ENCODE results near the gene MAPK8IP2. TPM values are rescaled to one million over a fixed set of nuclear protein-coding genes. Genes with fewer than 3 reads are reported as not detected.

Gene MAPK8IP2
- polyA plus RNA-seq (2012; ENCODE audit: insufficient read depth, insufficient read length, low read depth) = 108 TPM

DNA sequence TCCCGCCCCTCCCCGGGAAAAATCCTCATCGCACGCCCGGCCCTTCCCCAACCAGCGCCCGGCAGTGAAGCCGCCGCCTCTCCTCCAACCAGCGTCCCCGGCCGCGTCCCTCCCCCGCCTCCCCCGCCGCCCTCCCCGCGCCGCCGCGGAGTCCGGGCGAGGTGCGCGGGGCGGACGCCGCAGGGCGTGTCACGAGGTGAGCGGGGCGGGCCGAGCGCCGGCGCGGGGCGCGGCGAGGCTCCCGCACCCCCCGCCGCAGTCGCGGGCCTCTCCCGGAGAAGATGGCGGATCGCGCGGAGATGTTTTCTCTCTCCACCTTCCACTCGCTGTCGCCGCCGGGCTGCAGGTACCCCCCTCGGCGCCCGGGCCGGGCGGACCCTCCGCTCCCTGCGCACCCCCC is at the start of gene MAPK8IP2:
Gene MAPK8IP2 (plus strand): TSS at position 256 of the 400 bp plus-strand sequence. CDS start 26 bp downstream, at position 282.
- H3K27me3 ChIP-seq = no peaks in the 10 kb centered on the region
- peaks cover 26% of the 10 kb centered on the region for H3K36me3 ChIP-seq
- peak; percentile 78 for DNase-seq
- TF ChIP-seq, protein P1, sequence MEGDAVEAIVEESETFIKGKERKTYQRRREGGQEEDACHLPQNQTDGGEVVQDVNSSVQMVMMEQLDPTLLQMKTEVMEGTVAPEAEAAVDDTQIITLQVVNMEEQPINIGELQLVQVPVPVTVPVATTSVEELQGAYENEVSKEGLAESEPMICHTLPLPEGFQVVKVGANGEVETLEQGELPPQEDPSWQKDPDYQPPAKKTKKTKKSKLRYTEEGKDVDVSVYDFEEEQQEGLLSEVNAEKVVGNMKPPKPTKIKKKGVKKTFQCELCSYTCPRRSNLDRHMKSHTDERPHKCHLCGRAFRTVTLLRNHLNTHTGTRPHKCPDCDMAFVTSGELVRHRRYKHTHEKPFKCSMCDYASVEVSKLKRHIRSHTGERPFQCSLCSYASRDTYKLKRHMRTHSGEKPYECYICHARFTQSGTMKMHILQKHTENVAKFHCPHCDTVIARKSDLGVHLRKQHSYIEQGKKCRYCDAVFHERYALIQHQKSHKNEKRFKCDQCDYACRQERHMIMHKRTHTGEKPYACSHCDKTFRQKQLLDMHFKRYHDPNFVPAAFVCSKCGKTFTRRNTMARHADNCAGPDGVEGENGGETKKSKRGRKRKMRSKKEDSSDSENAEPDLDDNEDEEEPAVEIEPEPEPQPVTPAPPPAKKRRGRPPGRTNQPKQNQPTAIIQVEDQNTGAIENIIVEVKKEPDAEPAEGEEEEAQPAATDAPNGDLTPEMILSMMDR (IDR thresholded peaks at IDR 0.05; ENCODE audit: low read depth, low read length) = no peak
- no peaks in the 10 kb centered on the region for H3K9me3 ChIP-seq
- peak within 1 kb of the TSS; percentile 78 for H3K4me3 ChIP-seq (ENCODE audit: low read depth, low read length)
- H3K4me1 ChIP-seq = peaks cover 7% of the 10 kb centered on the region

DNA sequence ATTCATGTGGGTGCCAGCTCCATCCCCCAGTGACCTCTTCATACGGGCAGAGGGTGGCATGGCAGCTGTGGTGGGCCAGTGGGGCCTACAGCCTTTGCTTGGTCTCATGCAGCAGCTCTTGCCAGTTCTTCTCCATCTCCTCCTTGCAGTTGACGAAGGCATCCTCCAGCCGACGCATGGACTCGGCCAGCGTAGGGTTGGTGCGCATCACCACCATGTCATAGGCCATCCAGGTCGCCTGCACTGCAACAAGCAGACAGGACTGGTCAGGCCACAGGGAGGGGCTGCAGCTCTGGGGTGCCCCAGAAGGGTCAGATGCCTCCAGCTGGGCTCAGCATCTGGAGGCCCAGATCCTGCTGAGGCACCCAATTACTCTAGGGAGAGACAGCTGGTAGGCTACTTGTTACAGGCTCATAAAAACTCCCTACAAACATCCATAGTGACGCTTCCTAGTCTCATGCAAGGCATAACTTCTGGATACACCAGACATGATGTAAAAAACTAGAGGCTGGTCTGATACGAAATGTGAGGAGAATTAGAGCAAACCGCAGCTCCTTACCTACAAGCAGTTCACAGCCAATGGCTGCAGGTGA is 49.3 kb upstream of the MAPK8IP2 start:
- no peaks in the 10 kb centered on the region for H3K36me3 ChIP-seq
- no peak overlapping the region for H3K4me3 ChIP-seq (ENCODE audit: low read depth, low read length)
- H3K27me3 ChIP-seq = no peaks in the 10 kb centered on the region
- no peaks in the 10 kb centered on the region for H3K4me1 ChIP-seq
- TF ChIP-seq, protein P1 (IDR thresholded peaks at IDR 0.05; ENCODE audit: low read depth, low read length) = no peak
- no peak for DNase-seq
- H3K9me3 ChIP-seq = no peaks in the 10 kb centered on the region

DNA sequence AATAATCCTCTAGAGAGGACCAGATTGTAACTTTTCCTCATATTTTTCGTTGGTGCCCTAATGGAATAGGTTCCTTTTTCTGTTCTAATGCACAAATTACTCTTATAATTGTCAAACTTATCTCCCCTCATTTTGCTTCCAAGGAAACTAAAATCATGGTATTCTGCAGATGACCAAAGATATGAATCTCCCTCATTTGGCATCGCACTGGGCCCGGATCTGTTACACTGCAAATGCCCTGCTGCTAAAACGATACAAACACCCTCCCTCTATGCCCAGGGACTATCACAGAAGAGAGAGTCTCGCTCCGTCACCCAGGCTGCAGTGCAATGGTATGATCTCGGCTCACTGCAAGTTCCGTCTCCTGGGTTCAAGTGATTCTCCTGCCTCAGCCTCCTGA is 47.3 kb upstream of the MAPK8IP2 start:
- Histone ChIP-seq H3K4me3 (ENCODE audit: low read depth, low read length) (no peak overlapping the region), H3K36me3 (no peaks in the 10 kb centered on the region), H3K27me3 (no peaks in the 10 kb centered on the region), H3K9me3 (no peaks in the 10 kb centered on the region), H3K4me1 (no peaks in the 10 kb centered on the region)
- TF ChIP-seq, protein P1 (IDR thresholded peaks at IDR 0.05; ENCODE audit: low read depth, low read length) = no peak
- DNase-seq = no peak

DNA sequence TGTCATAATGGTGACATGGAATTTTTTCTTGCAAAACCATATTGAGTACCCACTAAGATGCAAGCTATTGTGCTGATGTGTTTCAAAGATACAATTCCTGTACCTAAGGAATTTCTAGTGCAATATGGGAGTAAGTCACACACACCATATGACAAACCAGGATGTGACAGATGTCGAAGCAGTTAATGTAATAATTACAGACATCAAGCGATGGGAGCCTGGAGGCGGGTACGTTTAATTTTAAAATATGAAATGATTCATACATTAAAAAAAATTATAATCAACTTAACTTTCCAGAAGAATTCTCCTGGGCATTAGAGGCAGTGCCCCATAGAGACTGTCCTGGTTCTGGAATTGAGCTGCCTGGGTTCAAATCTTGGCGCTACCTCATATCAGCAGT is 43.9 kb upstream of the MAPK8IP2 start:
- TF ChIP-seq, protein P1 (IDR thresholded peaks at IDR 0.05; ENCODE audit: low read depth, low read length) = no peak
- Histone ChIP-seq H3K4me3 (ENCODE audit: low read depth, low read length) (no peak overlapping the region), H3K9me3 (no peaks in the 10 kb centered on the region), H3K27me3 (no peaks in the 10 kb centered on the region), H3K36me3 (no peaks in the 10 kb centered on the region), H3K4me1 (no peaks in the 10 kb centered on the region)
- no peak for DNase-seq

DNA sequence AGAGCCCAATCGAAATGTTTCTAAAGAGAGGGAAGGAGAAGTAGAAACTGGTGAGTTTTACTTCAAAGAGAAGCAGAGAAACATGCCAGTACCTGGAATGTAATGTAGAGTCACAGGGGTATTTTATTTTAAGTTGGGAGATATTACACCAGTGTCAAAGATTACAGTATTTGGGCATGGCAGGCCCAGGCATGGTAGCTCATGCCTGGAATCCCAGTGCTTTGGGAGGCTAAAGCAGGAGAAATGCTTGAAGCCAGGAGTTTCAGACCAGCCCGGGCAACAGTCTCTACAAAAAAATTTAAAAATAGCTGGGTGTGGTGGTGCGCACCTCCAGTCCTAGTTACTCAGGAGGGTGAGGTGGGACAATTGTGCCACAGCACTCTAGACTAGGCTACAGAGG is 40.6 kb upstream of the MAPK8IP2 start:
- no peak for DNase-seq
- Histone ChIP-seq H3K27me3 (0 out of 2 replicates have a peak, but pooled peaks cover 4% of the 10 kb centered on the region), H3K4me1 (no peaks in the 10 kb centered on the region), H3K9me3 (no peaks in the 10 kb centered on the region), H3K4me3 (ENCODE audit: low read depth, low read length) (no peak overlapping the region), H3K36me3 (no peaks in the 10 kb centered on the region)
- TF ChIP-seq, protein P1 (IDR thresholded peaks at IDR 0.05; ENCODE audit: low read depth, low read length) = no peak

Data from BE2C (cell line).